Activated B cell treated with CpG ODN at 0.5 μM for 24 hours (primary cell): ENCODE data around the gene COL4A4. TPM values are rescaled to one million over a fixed set of nuclear protein-coding genes. Genes with fewer than 3 reads are reported as not detected.

Experiments used
- ATAC-seq: fragments of 200-7000 bp; cut with Tn5 transposase; one replicate; pipeline ENCODE4 v1.10.0; 2021; ENCODE audit warnings: low read depth, mild to moderate bottlenecking, moderate library complexity
- CTCF ChIA-PET: fragments of 350-600 bp; sonication (Branson Sonifier 250); formaldehyde crosslinking; loops from one replicate; lab custom pipeline; 2021; ENCODE audit warnings: antibody characterized with exemption; lab: Charles Lee
- POLR2A ChIA-PET: fragments of 350-600 bp; sonication (Branson Sonifier 250); formaldehyde crosslinking; loops from one replicate; lab custom pipeline; 2021; ENCODE audit warnings: antibody characterized with exemption; lab: Charles Lee
- DNase-seq: peaks from one replicate; pipeline ENCODE4 v3.0.0; 2022
- H3K27ac Mint-ChIP-seq: one replicate; pipeline ENCODE4 v1.8.0; 2020; ENCODE audit warnings: mixed read lengths
- H3K27me3 Mint-ChIP-seq: one replicate; pipeline ENCODE4 v1.8.0; 2021; ENCODE audit warnings: mixed read lengths
- H3K36me3 Mint-ChIP-seq: one replicate; pipeline ENCODE4 v1.8.0; 2021; ENCODE audit warnings: low read depth, mixed read lengths
- H3K4me1 Mint-ChIP-seq: one replicate; pipeline ENCODE4 v1.8.0; 2021; ENCODE audit warnings: mixed read lengths
- H3K4me3 Mint-ChIP-seq: one replicate; pipeline ENCODE4 v1.8.0; 2020; ENCODE audit warnings: mild to moderate bottlenecking, mixed read lengths
- H3K9me3 Mint-ChIP-seq: one replicate; pipeline ENCODE4 v1.8.0; 2020; ENCODE audit warnings: mixed read lengths
- intact Hi-C: fragments of 100-400 bp; cut with micrococcal nuclease; formaldehyde crosslinking; loops from one replicate; pipeline ENCODE4 v1.15.1; 2024
- total RNA-seq: library from RNA; stranded (reverse); gene quantifications from 2 replicates; pipeline ENCODE4 v1.2.3, GENCODE V29; 2022
- TF ChIP-seq, protein P1 (sequence below): fragments of 200-600 bp; IDR thresholded peaks from one replicate; pipeline ENCODE4 v1.8.0; 2022; ENCODE audit warnings: antibody characterized with exemption, mild to moderate bottlenecking

The COL4A4 gene
- total RNA-seq, 1 donor from 2014 or later = 10.9 TPM

DNA sequence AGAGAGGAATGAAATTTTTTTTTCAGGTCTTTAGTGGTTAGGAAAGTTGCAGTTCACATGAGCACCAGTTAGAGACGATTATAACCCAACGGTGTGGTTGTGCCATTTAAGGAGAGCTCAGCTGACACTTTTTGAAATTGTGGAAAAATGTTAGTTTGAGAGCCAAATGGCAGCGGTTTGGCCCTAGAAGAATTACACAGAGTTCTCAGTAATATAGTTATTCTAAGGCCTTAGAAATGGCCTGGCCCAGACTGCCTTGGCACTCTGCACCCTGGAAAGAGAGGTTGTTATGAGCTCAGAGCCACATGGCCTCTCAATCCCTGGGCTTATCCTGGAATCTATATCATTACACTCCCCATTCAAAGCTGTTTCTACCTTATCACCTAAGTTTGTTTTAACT, 210.8 kb downstream of the COL4A4 start:
- Mint-ChIP-seq H3K4me1 (peaks cover 19% of the 10 kb centered on the region), H3K36me3 (peaks cover 39% of the 10 kb centered on the region), H3K27ac (no peak overlapping the region), H3K27me3 (no peaks in the 10 kb centered on the region), H3K9me3 (no peaks in the 10 kb centered on the region), H3K4me3 (no peak overlapping the region)
- intact Hi-C loops = no loop called here
- ChIA-PET CTCF (no interaction called here), POLR2A (no interaction called here)
- no peak for DNase-seq
- TF ChIP-seq, protein P1, sequence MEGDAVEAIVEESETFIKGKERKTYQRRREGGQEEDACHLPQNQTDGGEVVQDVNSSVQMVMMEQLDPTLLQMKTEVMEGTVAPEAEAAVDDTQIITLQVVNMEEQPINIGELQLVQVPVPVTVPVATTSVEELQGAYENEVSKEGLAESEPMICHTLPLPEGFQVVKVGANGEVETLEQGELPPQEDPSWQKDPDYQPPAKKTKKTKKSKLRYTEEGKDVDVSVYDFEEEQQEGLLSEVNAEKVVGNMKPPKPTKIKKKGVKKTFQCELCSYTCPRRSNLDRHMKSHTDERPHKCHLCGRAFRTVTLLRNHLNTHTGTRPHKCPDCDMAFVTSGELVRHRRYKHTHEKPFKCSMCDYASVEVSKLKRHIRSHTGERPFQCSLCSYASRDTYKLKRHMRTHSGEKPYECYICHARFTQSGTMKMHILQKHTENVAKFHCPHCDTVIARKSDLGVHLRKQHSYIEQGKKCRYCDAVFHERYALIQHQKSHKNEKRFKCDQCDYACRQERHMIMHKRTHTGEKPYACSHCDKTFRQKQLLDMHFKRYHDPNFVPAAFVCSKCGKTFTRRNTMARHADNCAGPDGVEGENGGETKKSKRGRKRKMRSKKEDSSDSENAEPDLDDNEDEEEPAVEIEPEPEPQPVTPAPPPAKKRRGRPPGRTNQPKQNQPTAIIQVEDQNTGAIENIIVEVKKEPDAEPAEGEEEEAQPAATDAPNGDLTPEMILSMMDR = no peak
- ATAC-seq = no peak

Other genes with a start within 250 kb of the COL4A4 start
- 15.5 and 18.3 TPM in 2 replicates for gene COL4A3, start 419 bp upstream of the COL4A4 start, total RNA-seq
- 66.4 and 78.9 TPM in 2 replicates for gene MFF, start 161.0 kb upstream of the COL4A4 start, total RNA-seq
- gene TM4SF20, start 215.1 kb upstream of the COL4A4 start, total RNA-seq = not detected in 2 replicates
- not detected in 2 replicates for gene SCYGR1, start 223.7 kb upstream of the COL4A4 start, total RNA-seq